AG10803 (cell line): ENCODE measurements around the gene GIPC3.

Experiments
- DNase-seq: peaks from one replicate; pipeline ENCODE4 v3.0.0; 2010; ENCODE audit warnings: low read depth
- H3K4me3 ChIP-seq: 2 replicates; pipeline ENCODE4 v1.5.1; 2011; ENCODE audit warnings: mild to moderate bottlenecking, low read length, control low read depth
- TF ChIP-seq, protein P1 (sequence below): conservative IDR thresholded peaks from 2 replicates; pipeline ENCODE4 v1.5.1; 2011; ENCODE audit warnings: mild to moderate bottlenecking, low read length, control low read depth, inconsistent platforms

GIPC3 gene

GRCh38 chr19:3636962-3637361 is 51.7 kb downstream of the GIPC3 start:
- TF ChIP-seq, protein P1, sequence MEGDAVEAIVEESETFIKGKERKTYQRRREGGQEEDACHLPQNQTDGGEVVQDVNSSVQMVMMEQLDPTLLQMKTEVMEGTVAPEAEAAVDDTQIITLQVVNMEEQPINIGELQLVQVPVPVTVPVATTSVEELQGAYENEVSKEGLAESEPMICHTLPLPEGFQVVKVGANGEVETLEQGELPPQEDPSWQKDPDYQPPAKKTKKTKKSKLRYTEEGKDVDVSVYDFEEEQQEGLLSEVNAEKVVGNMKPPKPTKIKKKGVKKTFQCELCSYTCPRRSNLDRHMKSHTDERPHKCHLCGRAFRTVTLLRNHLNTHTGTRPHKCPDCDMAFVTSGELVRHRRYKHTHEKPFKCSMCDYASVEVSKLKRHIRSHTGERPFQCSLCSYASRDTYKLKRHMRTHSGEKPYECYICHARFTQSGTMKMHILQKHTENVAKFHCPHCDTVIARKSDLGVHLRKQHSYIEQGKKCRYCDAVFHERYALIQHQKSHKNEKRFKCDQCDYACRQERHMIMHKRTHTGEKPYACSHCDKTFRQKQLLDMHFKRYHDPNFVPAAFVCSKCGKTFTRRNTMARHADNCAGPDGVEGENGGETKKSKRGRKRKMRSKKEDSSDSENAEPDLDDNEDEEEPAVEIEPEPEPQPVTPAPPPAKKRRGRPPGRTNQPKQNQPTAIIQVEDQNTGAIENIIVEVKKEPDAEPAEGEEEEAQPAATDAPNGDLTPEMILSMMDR: no peak
- DNase-seq: no peak

GRCh38 chr19:3637621-3638020 is 52.3 kb downstream of the GIPC3 start:
- DNase-seq: no peak
- H3K4me3 ChIP-seq: no peak overlapping the region
- TF ChIP-seq, protein P1: no peak

More at GRCh38 chr19:3636962-3637361, 51.7 kb downstream of the GIPC3 start:
- no peak overlapping the region for H3K4me3 ChIP-seq

DNA sequence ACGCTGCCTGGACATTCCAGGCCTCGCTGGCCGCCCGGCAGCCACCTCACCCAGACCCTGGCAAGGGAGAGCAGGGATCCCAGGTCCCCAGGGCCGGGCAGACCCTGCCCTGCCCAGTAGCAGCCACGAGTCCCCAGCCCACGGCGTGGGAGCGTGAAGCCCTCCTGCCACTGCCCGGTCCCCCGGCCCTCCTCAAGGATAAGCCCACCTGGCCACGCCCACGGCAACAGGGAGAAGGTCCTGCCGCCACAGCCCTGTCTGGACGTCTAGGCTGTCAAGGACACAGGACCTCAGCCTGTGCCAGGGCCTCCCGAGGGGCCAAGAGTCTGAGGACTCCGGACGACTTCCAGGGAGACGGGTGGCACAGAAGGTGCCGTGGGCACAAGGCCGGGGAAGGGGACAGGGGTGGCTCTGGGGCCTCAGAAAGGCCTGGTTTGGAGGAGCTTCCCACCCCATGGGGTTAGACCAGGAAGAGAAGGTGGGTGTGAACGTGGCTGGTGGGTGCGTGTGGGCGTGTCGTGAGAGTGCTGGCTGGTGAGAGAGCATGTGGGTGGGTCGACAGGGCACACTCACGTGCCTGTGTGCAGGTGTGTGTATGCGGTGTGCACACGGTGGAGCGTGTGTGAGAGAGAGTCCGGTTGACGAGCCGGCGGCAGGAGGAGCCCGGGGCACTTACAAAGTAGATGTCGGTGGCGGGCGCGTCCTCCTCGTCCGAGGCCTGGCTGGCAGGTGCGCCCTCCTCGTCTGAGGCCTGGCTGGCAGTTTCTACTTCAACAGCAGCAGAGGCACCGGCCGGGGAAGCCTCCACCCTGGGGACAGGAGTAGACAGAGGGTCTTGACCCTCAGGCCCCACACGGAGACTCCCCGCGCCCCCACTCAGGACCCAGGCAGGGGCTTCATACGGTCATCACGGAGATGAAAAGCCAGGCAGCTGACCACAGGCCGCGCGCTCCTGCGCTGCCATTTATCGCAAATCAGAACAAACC is 53.2 kb downstream of the GIPC3 start:
- DNase-seq: no peak
- no peak overlapping the region for H3K4me3 ChIP-seq
- TF ChIP-seq, protein P1: no peak

DNA sequence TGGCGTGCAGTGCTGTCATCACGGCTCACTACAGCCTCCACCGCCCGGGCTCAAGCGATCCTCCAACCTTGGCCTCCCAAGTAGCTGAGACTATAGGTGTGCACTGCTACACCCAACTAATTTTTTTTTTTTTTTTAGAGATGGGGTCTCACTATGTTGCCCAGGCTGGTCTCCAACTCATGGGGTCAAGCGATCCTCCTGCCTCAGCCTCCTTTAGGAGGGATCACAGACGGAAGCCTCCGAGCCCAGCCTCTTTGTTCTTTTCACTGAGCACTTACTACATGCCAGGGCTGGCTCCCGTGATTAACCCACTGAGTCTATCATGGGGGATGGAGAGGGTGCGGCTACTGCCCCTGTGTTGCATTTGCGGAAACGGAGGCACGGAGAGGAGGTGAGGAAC is 54.2 kb downstream of the GIPC3 start:
- no peak for DNase-seq
- H3K4me3 ChIP-seq: no peak overlapping the region
- TF ChIP-seq, protein P1: no peak

GRCh38 chr19:3641515-3642269 is 56.4 kb downstream of the GIPC3 start:
- TF ChIP-seq, protein P1: no peak
- no peak for DNase-seq
- no peak overlapping the region for H3K4me3 ChIP-seq

GRCh38 chr19:3642296-3642695 is 57.0 kb downstream of the GIPC3 start:
- no peak for DNase-seq
- TF ChIP-seq, protein P1: no peak
- no peak overlapping the region for H3K4me3 ChIP-seq
